Liver (tissue), 3 donors: ENCODE results near the gene PIAS1.

ENCODE experiments used
- CTCF ChIP-seq: fragments of 150-350 bp; IDR thresholded peaks from 2 replicates; pipeline ENCODE4 v1.5.1; 2017; ENCODE audit warnings: improper control_type of control experiment, low read depth, low read length; ENCODE audit not compliant: missing input control
- FOXA1 ChIP-seq: IDR thresholded peaks from 2 replicates; pipeline ENCODE4 v1.6.1; 2016; ENCODE audit warnings: antibody characterized with exemption
- GABPA ChIP-seq, 2 donors: IDR thresholded peaks in 1 of 2; conservative IDR thresholded peaks in 1 of 2; 2 replicates each; pipeline ENCODE4 v1.6.1; 2016; ENCODE audit warnings: antibody characterized with exemption in 2 of 2, mild to moderate bottlenecking in 1 of 2, moderate library complexity in 1 of 2
- JUND ChIP-seq, 2 donors: IDR thresholded peaks; 2 replicates each; pipeline ENCODE4 v1.6.1; 2016; ENCODE audit warnings: antibody characterized with exemption in 2 of 2
- RAD21 ChIP-seq, 2 donors: IDR thresholded peaks; 2 replicates each; pipeline ENCODE4 v1.6.1; 2016; ENCODE audit warnings: antibody characterized with exemption in 2 of 2, mild to moderate bottlenecking in 2 of 2
- REST ChIP-seq: IDR thresholded peaks from 2 replicates; pipeline ENCODE4 v1.6.1; 2016; ENCODE audit warnings: antibody characterized with exemption, mild to moderate bottlenecking
- SP1 ChIP-seq: IDR thresholded peaks from 2 replicates; pipeline ENCODE4 v1.6.1; 2018; ENCODE audit warnings: antibody characterized with exemption, mild to moderate bottlenecking
- TAF1 ChIP-seq: conservative IDR thresholded peaks from 2 replicates; pipeline ENCODE4 v1.6.1; 2016; ENCODE audit warnings: antibody characterized with exemption, mild to moderate bottlenecking
- YY1 ChIP-seq: IDR thresholded peaks from 2 replicates; pipeline ENCODE4 v1.6.1; 2016; ENCODE audit warnings: antibody characterized with exemption, mild to moderate bottlenecking
- TF ChIP-seq, protein P1 (sequence below): IDR thresholded peaks from 2 replicates; pipeline ENCODE4 v1.6.1; 2016; ENCODE audit warnings: antibody characterized with exemption
- donor health status: healthy.
- donor health status: healthy.

DNA sequence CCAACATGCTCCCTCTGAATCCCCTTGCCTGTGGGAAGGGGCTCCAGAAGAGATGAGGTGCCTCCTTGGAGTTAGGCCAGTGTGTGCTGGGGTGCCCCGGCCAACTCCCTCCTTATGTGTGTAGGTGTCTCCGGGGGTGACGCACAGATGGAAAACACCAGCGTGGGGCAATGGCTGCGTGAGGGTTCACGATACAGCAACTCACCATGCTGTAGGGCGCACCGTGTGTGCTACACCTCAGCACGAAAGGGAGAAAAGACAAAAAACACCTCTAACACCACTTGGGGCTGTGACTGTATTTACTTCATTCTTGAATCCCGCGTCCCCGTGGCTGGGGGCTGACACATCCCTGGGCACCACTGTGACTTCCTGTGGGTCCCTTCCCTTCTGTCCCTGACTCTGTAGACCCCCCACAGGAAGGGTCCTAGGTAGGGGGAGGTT is 152.6 kb downstream of the PIAS1 start:
- TF ChIP-seq, protein P1, sequence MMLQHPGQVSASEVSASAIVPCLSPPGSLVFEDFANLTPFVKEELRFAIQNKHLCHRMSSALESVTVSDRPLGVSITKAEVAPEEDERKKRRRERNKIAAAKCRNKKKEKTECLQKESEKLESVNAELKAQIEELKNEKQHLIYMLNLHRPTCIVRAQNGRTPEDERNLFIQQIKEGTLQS, result no peak
- TF ChIP-seq JUND (IDR thresholded peaks at IDR 0.05) (no peak), CTCF (no peak), REST (no peak), FOXA1 (no peak), TAF1 (no peak), YY1 (no peak), GABPA (IDR thresholded peaks at IDR 0.05 in 1 of 2, conservative IDR thresholded peaks at IDR 0.05 in 1 of 2) (no peak), RAD21 (IDR thresholded peaks at IDR 0.05) (no peak), SP1 (no peak)
